Measurements from ENCODE around the gene MASTL.
"Not testable (repeated sequence)": the region's sequence is repeated elsewhere in the genome, so short reads cannot be mapped to it uniquely, and the experiment has no call there.

MASTL gene

DNA sequence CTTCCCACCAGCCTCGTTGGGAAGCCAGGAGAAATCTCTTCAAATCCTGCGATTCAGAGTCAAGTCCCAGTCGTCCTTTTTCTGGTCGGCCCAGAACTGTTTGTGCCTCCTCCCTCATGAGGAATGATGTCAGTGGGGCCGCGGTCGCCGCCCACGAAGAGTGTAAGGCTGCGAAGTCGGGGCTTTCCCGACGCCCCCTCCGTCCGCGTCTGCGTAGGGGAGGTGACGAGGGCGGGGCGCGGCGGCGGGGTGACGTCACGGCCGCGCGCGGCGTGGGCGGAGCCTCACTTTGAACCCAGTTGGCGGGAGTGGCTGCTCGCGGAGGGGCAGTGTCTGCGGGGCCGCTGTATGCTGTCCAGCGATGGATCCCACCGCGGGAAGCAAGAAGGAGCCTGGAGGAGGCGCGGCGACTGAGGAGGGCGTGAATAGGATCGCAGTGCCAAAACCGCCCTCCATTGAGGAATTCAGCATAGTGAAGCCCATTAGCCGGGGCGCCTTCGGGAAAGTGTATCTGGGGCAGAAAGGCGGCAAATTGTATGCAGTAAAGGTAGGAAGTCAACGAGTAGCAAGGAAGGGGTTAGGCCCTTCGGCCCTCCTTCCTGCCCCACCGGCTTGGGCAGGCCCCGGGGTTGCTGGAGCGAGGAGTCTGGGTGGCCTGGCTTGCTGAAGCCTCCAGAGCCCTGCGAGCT, at the start of gene MASTL:
MASTL (plus strand) TSS at position 287 of the 689 bp plus-strand sequence; CDS start at position 362, 75 bp downstream.
- peak; percentile 71 for DNase-seq

DNA sequence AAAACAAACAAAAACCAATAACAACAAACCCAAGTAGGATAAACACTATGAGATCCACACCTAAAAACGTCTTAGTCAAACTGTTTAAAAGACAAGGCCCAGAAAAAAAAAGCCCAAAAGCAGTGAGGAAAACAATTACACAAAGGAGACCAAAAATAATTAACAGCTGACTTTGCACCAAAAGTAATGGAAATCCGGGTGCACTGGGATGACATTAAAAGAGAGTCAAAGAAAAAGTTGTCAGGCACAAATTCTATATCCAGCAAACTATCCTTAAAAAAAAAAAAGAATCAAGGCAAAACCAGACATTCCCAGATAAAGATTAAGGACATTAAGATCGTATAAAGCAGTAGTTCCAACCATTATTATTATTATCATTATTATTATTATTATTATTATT, 47.0 kb upstream of the MASTL start:
- no peak for DNase-seq

DNA sequence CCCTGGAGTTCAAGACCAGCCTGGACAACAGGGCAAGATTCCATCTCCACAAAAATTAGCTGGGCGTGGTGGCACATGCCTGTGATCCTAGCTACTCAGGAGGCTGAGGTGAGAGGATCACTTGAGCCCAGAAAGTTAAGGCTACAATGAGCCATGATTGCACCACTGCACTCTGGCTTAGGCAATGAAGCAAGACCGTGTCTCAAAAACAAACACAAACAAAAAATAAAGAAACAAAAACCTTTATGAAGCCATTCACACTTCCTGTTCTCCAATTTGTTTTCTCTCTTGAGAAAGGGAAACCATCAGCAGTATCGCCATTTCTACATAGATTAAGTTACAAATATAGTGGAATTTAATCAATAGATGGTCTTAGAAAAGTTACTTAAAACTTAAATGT, 20.8 kb upstream of the MASTL start:
- DNase-seq, result no peak

GRCh38 chr10:27138277-27138676, 16.9 kb upstream of the MASTL start:
- no peak for DNase-seq

DNA sequence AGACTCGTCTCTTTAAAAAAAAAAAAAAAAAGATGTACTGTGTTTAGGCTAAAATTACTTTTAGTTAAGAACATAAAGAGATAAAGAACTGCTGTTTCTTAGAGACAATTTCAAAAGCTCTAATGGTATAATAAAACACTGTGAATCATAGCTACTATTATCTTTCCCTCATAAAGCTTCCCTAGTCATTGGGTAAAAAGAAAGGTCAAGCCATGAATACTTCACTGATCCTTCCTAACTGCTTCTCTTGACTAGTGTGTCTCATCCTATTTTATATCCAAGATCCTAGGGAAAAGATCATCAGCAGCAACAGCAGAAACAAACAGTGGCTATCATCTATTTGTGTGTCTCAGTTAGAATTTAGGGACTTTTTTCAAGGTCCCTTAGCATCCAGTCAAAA, 11.5 kb upstream of the MASTL start:
- DNase-seq, result no peak

DNA sequence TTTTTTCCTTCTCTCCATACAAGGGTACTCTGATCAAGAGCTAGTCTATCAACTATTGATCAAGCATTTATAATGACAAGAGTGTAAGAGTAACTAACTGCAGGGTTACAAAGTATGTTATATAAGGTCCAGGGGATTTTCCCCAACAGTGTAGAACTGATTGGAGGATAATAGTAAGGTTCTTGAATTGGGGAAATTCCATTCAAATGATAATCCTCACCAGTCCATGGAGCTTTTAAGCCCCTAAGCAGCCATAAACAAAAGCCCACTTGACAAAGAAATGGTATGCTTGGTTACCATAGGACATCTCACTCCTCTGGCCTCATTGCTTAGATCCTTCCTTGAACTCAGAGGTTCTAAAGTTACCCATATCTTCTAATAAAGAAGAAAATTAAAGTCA, 9.2 kb upstream of the MASTL start:
- no peak for DNase-seq

GRCh38 chr10:27147701-27148100, 7.5 kb upstream of the MASTL start:
- DNase-seq, result no peak

DNA sequence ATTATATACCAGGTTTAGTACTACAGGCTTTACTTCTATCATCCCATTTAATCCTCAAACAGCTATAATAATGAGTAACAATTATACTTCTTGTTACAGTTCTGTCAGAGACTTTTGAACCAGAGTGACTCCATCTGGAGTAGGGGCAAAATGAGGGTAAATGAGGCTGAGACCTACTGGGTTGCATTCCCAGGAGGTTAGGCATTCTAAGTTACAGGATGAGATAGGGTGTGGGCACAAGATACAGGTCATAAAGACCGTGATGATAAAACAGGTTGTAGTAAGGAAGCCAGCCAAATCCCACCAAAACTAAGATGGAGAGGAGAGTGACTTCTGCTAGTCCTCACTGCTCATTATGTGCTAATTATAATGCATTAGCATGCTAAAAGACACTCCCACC, 4.9 kb upstream of the MASTL start:
- DNase-seq, result no peak

DNA sequence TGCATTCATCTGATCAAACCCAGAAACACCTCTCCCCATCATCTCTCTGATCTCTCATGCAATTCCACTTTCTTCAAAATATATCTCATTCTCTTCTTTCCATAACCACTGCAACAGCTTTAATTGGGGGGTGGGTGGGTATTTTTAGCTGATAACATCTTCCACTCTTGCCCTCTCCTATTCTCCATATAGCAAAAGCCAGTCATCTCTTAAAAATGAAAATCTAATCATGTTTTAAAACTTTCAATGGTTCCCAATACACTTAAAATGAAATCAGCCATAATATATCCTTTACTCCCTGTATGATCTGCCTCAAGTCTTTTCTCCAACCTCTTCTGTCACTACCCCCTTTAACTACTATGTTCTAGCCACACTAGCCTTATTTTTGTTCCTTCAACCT, 2.5 kb upstream of the MASTL start:
- no peak for DNase-seq

DNA sequence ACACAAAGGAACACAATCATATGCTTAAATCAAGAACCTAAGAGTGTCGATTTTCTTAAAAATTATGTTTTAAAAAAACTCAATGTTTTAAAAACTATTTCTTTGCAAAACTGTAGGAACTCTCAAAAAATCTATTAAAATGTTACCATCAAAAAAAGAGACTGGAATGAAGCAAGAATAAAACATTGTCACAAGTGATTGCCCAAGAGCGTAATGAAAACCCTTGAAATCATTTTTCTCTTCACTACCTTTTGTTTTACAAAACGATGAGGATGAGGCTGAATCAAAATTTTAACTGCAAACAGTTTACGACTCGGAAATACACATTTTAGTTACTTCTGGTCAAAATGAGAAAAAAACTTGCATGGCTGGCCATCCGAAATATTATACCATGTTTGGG, 1.8 kb upstream of the MASTL start:
- DNase-seq, result no peak

GRCh38 chr10:27153845-27154193, 1.3 kb upstream of the MASTL start:
- no peak for DNase-seq

DNA sequence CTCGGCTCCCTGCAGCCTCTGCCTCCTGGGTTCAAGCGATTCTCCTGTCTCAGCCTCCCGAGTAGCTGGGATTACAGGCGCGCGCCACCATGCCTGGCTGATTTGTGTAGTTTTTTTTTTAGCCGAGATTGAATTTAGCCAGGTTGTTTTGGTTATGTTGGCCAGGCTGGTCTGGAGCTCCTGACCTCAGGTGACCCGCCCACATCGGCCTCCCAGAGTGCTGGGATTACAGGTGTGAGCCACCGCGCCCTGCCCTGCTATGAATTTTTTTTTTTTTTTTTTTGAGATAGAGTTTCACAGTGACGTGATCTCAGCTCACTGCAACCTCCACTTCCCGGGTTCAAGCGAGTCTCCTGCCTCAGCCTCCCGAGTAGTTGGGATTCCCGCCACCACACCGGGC, 1.4 kb downstream of the MASTL start:
- not testable (repeated sequence) for DNase-seq

DNA sequence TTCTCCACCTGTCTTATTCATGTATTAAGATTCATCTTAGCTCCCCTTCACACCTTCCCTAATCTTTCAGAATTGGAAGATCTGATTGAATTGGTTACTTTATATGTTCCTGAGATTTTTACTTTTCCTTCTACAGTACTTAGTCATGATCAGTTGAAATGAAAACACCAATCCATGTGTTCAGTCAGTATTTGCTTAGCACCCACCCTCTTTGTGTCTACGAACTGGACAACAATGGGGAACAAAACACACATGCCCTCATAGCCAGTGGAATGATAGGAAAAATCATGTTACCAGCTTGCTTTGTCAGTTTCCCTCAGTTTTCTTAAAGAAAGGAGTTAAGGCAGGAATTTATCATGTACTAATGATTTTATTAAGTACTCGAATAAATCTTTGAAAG, 2.0 kb downstream of the MASTL start:
- no peak for DNase-seq

DNA sequence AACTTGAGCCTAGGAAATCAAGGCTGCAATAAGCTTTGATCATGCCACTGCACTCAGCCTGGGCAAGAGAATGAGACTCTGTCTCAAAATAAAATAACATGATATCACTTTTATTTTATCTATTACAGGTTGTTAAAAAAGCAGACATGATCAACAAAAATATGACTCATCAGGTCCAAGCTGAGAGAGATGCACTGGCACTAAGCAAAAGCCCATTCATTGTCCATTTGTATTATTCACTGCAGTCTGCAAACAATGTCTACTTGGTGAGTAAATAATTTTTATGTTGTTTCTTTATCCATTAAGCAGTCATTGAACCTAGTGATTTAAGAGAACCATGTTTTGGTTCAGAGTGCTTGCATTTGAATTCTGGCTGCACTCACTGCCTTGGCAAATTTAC, 3.3 kb downstream of the MASTL start:
- no peak for DNase-seq

DNA sequence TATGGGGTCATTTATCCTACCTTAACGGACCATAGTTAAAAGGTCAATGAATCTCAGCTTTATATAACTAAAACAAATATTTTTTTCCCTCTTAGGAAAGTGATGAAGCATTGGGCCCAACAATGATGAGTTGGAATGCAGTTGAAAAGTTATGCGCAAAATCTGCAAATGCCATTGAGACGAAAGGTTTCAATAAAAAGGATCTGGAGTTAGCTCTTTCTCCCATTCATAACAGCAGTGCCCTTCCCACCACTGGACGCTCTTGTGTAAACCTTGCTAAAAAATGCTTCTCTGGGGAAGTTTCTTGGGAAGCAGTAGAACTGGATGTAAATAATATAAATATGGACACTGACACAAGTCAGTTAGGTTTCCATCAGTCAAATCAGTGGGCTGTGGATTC, 14.7 kb downstream of the MASTL start:
- DNase-seq, result no peak

- DNase-seq, result no peak
Observed at GRCh38 chr10:27188259-27188658, 33.1 kb downstream of the MASTL start.

- DNase-seq, result no peak
Observed at GRCh38 chr10:27188897-27189296, 33.7 kb downstream of the MASTL start.

DNA sequence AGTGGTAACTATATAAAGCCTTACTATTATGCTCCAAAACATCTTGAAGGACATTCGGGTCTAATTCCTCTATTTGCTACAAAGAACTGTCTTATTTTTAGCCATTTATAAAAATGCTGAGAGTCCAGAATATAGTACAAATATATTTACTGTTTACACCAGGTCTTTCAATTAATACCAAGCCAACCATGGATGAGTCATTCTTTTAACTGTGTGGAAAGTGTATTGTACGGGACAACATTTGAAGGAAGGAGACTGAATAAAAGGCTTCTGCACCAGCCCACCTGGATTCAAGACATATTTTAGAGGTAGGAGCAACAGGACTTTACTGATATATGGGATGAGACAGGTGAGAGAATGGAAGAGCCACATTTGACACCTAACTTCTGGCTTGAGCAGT, 35.4 kb downstream of the MASTL start:
- no peak for DNase-seq

DNA sequence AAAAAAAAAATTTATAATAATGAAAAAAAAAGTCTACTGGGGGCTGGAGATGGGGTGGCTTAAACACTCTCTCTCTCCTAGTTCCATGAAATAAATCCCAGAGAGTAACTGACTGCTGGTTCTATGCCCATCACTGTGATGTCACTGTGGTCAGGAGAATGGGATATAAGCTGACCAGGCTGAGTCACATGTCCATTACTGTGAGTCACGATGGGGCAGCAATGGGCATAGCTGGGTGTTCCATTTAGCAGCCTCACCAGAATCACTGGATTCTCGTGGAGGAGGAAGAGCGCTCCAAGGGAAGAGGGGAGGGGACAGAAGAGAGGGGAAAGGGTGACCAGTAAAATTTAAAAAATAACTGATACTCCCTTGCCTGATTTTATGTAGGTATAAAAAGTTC, 37.1 kb downstream of the MASTL start:
- DNase-seq, result no peak

GRCh38 chr10:27197980-27198620, 42.9 kb downstream of the MASTL start:
- DNase-seq, result no peak

GRCh38 chr10:27203806-27204205, 48.7 kb downstream of the MASTL start:
- DNase-seq, result no peak

- DNase-seq, result no peak
Observed at GRCh38 chr10:27207350-27207749, 52.2 kb downstream of the MASTL start.

- peak; percentile 29 for DNase-seq
Observed at GRCh38 chr10:27223964-27224363, 68.8 kb downstream of the MASTL start.

GRCh38 chr10:27225011-27225590, 69.9 kb downstream of the MASTL start:
- DNase-seq, result no peak

All from NCI-H1694 (cell line).